IPS-15b (cell line): ENCODE results near the gene DDX51.

ENCODE experiments used
- H3K27me3 ChIP-seq: one replicate; pipeline ENCODE4 v1.6.1; 2013; ENCODE audit warnings: low read length; ENCODE audit not compliant: control insufficient read depth, insufficient read depth
- H3K36me3 ChIP-seq: one replicate; pipeline ENCODE4 v1.6.1; 2013; ENCODE audit warnings: low read length; ENCODE audit not compliant: control insufficient read depth, insufficient read depth
- H3K4me1 ChIP-seq: one replicate; pipeline ENCODE4 v1.6.1; 2013; ENCODE audit warnings: mild to moderate bottlenecking, low read length; ENCODE audit not compliant: control insufficient read depth, insufficient read depth
- H3K4me3 ChIP-seq: one replicate; pipeline ENCODE4 v1.5.1; 2013; ENCODE audit warnings: low read depth, low read length
- H3K9ac ChIP-seq: one replicate; pipeline ENCODE4 v1.6.1; 2013; ENCODE audit warnings: low read depth, mild to moderate bottlenecking, low read length
- H3K9me3 ChIP-seq: one replicate; pipeline ENCODE4 v1.6.1; 2013; ENCODE audit warnings: mild to moderate bottlenecking, low read length; ENCODE audit not compliant: control insufficient read depth, insufficient read depth

DDX51 gene

DNA sequence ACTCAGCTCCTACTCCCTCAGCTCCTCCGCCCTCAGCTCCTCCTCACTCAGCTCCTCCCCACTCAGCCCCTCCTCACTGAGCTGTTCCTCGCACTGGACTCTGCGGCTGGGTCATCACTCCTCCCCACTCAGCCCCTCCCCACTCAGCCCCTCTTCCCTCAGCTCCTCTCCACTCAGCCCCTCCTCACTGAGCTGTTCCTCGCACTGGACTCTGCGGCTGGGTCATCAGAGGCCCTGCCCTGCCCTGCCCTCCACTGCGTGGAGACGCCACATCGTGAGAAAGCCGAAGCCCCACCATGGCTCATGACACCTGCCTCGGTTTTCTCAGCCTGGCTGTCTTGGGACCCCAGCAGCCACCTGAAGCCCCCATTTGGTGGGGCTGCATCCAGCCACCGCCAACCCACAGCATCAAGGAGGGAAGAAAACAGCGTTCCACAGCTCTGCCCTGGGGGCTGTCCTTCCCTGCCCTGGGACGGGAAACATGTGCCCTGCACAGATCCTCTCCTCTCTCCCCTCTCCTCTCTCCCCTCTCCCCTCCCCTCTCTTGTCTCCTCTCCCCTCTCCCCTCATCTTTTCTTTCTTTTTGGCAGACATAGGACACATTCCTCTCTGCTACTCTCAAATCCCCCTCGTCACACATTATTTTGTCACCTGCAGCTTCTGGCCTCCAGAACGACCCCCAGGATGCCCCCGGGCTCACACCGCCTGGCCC lies 17.8 kb upstream of the DDX51 start:
- Histone ChIP-seq H3K9me3 (no peaks in the 10 kb centered on the region), H3K36me3 (peaks cover 10% of the 10 kb centered on the region), H3K4me1 (no peaks in the 10 kb centered on the region), H3K4me3 (no peak overlapping the region), H3K27me3 (no peaks in the 10 kb centered on the region), H3K9ac (no peak overlapping the region)

DNA sequence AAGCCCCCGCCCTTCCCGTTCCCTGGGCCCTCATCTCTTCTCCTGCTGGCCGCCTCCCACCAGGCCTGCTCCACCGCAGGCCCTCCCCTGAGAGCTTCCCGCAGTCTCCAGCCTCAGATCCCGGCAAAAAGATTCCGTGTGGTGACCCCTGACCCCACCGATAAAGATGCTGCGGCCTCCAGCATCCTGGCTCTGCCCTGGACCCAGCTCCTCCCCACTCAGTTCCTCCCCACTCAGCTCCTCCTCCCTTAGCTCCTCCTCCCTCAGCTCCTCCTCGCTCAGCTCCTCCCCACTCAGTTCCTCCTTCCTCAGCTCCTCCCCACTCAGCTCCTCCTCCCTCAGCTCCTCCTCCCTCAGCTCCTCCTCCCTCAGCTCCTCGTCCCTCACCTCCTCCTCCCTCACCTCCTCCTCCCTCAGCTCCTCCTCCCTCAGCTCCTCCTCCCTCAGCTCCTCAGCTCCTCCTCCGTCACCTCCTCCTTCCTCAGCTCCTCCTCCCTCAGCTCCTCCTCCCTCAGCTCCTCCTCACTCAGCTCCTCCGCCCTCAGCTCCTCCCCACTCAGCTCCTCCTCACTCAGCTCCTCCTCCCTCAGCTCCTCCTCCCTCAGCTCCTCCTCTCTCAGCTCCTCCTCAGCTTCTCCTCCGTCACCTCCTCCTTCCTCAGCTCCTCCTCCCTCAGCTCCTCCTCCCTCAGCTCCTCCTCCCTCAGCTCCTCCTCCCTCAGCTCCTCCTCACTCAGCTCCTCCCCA lies 17.1 kb upstream of the DDX51 start:
- Histone ChIP-seq H3K4me3 (no peak overlapping the region), H3K27me3 (no peaks in the 10 kb centered on the region), H3K4me1 (no peaks in the 10 kb centered on the region), H3K9ac (no peak overlapping the region), H3K36me3 (peaks cover 16% of the 10 kb centered on the region), H3K9me3 (no peaks in the 10 kb centered on the region)

DNA sequence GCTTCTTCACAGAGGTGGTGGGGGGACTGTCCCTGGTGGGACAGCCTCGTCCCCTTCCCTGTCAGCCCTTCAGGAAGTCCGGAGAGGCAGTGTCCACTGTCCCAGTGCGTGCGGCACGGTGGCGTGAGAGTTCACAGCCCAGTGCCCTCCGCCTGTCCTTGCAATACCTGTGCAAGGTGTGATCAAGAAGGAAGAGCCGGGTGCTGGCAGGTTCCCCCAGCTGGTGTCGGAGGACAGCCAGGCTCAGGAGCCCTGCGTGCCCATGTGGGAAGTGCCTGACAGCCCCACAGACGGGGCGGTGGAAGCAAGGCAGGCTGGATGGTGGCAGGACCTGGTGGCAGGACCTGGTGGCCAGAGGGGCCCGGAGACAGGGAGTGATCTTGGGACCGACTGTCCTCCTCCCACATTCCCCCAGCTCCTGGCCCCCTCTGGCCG lies 16.5 kb upstream of the DDX51 start:
- Histone ChIP-seq H3K4me3 (no peak overlapping the region), H3K9me3 (no peaks in the 10 kb centered on the region), H3K4me1 (no peaks in the 10 kb centered on the region), H3K27me3 (no peaks in the 10 kb centered on the region), H3K36me3 (peaks cover 22% of the 10 kb centered on the region), H3K9ac (no peak overlapping the region)

GRCh38 chr12:132160016-132160415 lies 15.9 kb upstream of the DDX51 start:
- Histone ChIP-seq H3K27me3 (no peaks in the 10 kb centered on the region), H3K36me3 (peaks cover 22% of the 10 kb centered on the region), H3K9ac (no peak overlapping the region), H3K4me3 (no peak overlapping the region), H3K9me3 (no peaks in the 10 kb centered on the region), H3K4me1 (no peaks in the 10 kb centered on the region)

DNA sequence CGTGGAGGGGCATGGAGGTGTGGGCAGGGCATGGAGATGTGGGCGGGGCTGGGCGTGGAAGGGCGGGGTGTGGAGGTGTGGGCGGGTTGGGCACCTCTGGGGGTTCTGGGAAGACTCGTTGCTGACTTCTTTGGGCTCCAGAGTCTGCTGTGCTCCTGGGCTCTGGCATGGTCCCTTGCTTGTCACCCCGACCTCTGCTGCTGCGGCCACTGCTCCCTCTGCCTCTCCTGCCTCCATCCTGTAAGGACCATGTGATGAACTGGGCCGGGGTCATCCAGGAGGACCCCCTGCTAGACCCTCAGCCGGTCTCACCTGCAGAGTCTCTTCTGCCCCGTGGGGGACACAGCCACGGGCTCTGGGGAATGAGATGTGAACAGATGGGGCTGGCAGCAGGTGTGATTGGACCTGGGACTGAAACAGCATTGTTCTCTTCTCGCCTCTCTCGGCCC lies 15.5 kb upstream of the DDX51 start:
- Histone ChIP-seq H3K4me3 (no peak overlapping the region), H3K4me1 (no peaks in the 10 kb centered on the region), H3K36me3 (peaks cover 22% of the 10 kb centered on the region), H3K9me3 (no peaks in the 10 kb centered on the region), H3K9ac (no peak overlapping the region), H3K27me3 (no peaks in the 10 kb centered on the region)

GRCh38 chr12:132158677-132159554 lies 14.8 kb upstream of the DDX51 start:
- Histone ChIP-seq H3K9me3 (no peaks in the 10 kb centered on the region), H3K4me1 (no peaks in the 10 kb centered on the region), H3K27me3 (no peaks in the 10 kb centered on the region), H3K36me3 (peaks cover 22% of the 10 kb centered on the region), H3K4me3 (no peak overlapping the region), H3K9ac (no peak overlapping the region)

GRCh38 chr12:132157733-132158409 lies 13.8 kb upstream of the DDX51 start:
- Histone ChIP-seq H3K4me3 (no peak overlapping the region), H3K9ac (no peak overlapping the region), H3K9me3 (no peaks in the 10 kb centered on the region), H3K36me3 (peaks cover 22% of the 10 kb centered on the region), H3K4me1 (no peaks in the 10 kb centered on the region), H3K27me3 (no peaks in the 10 kb centered on the region)

GRCh38 chr12:132156573-132157325 lies 12.6 kb upstream of the DDX51 start:
- H3K4me3 ChIP-seq, result no peak overlapping the region
- H3K27me3 ChIP-seq, result no peaks in the 10 kb centered on the region
- H3K9me3 ChIP-seq, result no peaks in the 10 kb centered on the region
- H3K4me1 ChIP-seq, result no peaks in the 10 kb centered on the region
- peaks cover 30% of the 10 kb centered on the region for H3K36me3 ChIP-seq
- no peak overlapping the region for H3K9ac ChIP-seq

- H3K9me3 ChIP-seq, result no peaks in the 10 kb centered on the region
- H3K36me3 ChIP-seq, result peaks cover 35% of the 10 kb centered on the region
- no peak overlapping the region for H3K9ac ChIP-seq
- no peaks in the 10 kb centered on the region for H3K4me1 ChIP-seq
- no peaks in the 10 kb centered on the region for H3K27me3 ChIP-seq
- no peak overlapping the region for H3K4me3 ChIP-seq
Measured at GRCh38 chr12:132155771-132156572, 11.9 kb upstream of the DDX51 start.

DNA sequence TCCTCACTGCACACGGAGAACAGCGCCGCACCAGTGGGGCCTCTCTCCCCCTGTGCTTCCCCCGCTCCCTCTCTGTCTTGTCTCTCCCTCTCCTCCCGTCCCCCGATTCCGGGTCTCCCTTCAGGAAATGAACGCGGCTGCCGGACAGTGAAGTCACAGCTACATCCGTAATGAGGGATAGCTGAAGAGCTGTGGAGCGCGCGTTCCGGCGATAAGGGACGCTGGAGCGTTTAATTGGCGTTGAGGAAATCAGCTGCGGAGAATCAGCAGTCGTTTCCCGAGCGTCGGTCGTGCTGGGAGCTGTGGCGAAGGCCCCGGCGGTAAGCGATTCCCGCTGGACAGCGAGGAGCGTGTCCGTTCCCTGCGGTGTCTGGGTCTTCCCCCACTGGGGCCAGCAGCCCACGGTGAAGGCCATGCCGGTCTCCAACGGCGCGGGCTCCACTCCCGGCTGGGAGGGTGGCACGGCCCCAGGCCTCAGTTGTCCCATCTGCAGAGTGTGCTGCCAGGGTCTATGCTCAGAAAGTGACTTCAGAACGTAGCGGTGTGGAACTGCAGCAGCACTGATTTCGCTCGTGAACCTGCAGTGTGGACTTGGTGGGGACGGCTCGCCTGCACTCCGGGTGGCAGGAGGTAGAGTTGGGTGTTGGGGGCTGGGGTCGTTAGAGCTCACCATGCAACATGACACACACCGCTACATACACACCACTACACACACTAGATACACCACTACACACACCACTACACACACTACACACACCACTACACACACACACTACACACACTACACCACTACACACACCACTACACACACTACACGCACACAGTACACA lies 11.0 kb upstream of the DDX51 start:
- H3K9me3 ChIP-seq, result no peaks in the 10 kb centered on the region
- H3K27me3 ChIP-seq, result no peaks in the 10 kb centered on the region
- H3K4me3 ChIP-seq, result no peak overlapping the region
- peaks cover 37% of the 10 kb centered on the region for H3K36me3 ChIP-seq
- no peaks in the 10 kb centered on the region for H3K4me1 ChIP-seq
- H3K9ac ChIP-seq, result no peak overlapping the region
